WTC11 (cell line): ENCODE measurements around the gene GNAT3. TPM values are rescaled to one million over a fixed set of nuclear protein-coding genes. Genes with fewer than 3 reads are reported as not detected.

Experiments used
- ATAC-seq: fragments of 200-7000 bp; cut with Tn5 transposase; 2 replicates; pipeline ENCODE4 v1.10.0; 2021; ENCODE audit warnings: mild to moderate bottlenecking, moderate library complexity
- CTCF ChIA-PET: fragments of 300-600 bp; sonication (Branson Sonifier 250); formaldehyde crosslinking; loops from one replicate; lab custom pipeline; 2021; ENCODE audit warnings: antibody characterized with exemption; lab: Charles Lee
- POLR2A ChIA-PET: fragments of 350-600 bp; sonication (Branson Sonifier 250); formaldehyde crosslinking; loops from one replicate; lab custom pipeline; 2021; ENCODE audit warnings: antibody characterized with exemption; lab: Charles Lee
- DNase-seq: peaks from one replicate; pipeline ENCODE4 v3.0.0; 2021; ENCODE audit warnings: low spot score
- H3K27ac Mint-ChIP-seq: 2 replicates; pipeline ENCODE4 v1.8.0; 2021; ENCODE audit warnings: mixed read lengths
- H3K27me3 Mint-ChIP-seq: 2 replicates; pipeline ENCODE4 v1.8.0; 2021; ENCODE audit warnings: low read depth, mild to moderate bottlenecking, moderate library complexity, mixed read lengths
- H3K36me3 Mint-ChIP-seq: 2 replicates; pipeline ENCODE4 v1.8.0; 2021; ENCODE audit warnings: mixed read lengths
- H3K4me1 Mint-ChIP-seq: 2 replicates; pipeline ENCODE4 v1.8.0; 2022; ENCODE audit warnings: mixed read lengths
- H3K4me3 Mint-ChIP-seq: 2 replicates; pipeline ENCODE4 v1.8.0; 2021; ENCODE audit warnings: mild to moderate bottlenecking, moderate library complexity, mixed read lengths
- H3K9me3 Mint-ChIP-seq: 2 replicates; pipeline ENCODE4 v1.8.0; 2021; ENCODE audit warnings: mixed read lengths
- CBFB ChIP-seq: sonication (generic); formaldehyde crosslinking; IDR thresholded peaks from 2 replicates; pipeline ENCODE4 v1.8.1; 2022; ENCODE audit warnings: mild to moderate bottlenecking, low read depth, missing genetic modification reagents
- FOXP1 ChIP-seq: sonication (generic); formaldehyde crosslinking; IDR thresholded peaks from 2 replicates; pipeline ENCODE4 v1.8.0; 2022; ENCODE audit warnings: missing genetic modification reagents, mild to moderate bottlenecking, moderate library complexity, borderline replicate concordance
- GABPB1 ChIP-seq: sonication (generic); formaldehyde crosslinking; IDR thresholded peaks from 2 replicates; pipeline ENCODE4 v1.8.1; 2023; ENCODE audit warnings: mild to moderate bottlenecking, missing genetic modification reagents
- GRHL2 ChIP-seq: fragments of 250-450 bp; sonication (Bioruptor Pico); IDR thresholded peaks from 2 replicates; pipeline ENCODE4 v1.8.0; 2022; ENCODE audit warnings: mild to moderate bottlenecking, moderate library complexity; ENCODE audit not compliant: insufficient replicate concordance, severe bottlenecking
- HMGA2 ChIP-seq: fragments of 250-450 bp; sonication (Bioruptor Pico); IDR thresholded peaks from 2 replicates; pipeline ENCODE4 v1.4.0; 2021; ENCODE audit warnings: mild to moderate bottlenecking, moderate library complexity
- JUN ChIP-seq: sonication (generic); formaldehyde crosslinking; IDR thresholded peaks from 2 replicates; pipeline ENCODE4 v1.8.0; 2023; ENCODE audit warnings: mild to moderate bottlenecking, missing genetic modification reagents
- NR2C2 ChIP-seq: sonication (generic); formaldehyde crosslinking; IDR thresholded peaks from 2 replicates; pipeline ENCODE4 v1.8.0; 2022; ENCODE audit warnings: mild to moderate bottlenecking, missing genetic modification reagents
- OVOL2 ChIP-seq: fragments of 250-450 bp; sonication (Bioruptor Pico); IDR thresholded peaks from 2 replicates; pipeline ENCODE4 v1.9.0; 2021; ENCODE audit warnings: mild to moderate bottlenecking, borderline replicate concordance
- PRRX2 ChIP-seq: fragments of 250-450 bp; sonication (Bioruptor Pico); IDR thresholded peaks from 2 replicates; pipeline ENCODE4 v1.8.0; 2021; ENCODE audit warnings: mild to moderate bottlenecking
- TCF7 ChIP-seq: sonication (generic); formaldehyde crosslinking; IDR thresholded peaks from 2 replicates; pipeline ENCODE4 v1.8.0; 2022; ENCODE audit warnings: mild to moderate bottlenecking, low read depth, missing genetic modification reagents, moderate library complexity
- TEAD1 ChIP-seq: sonication (generic); formaldehyde crosslinking; IDR thresholded peaks from 2 replicates; pipeline ENCODE4 v1.8.0; 2022; ENCODE audit warnings: mild to moderate bottlenecking, missing genetic modification reagents
- TEAD4 ChIP-seq: sonication (generic); formaldehyde crosslinking; IDR thresholded peaks from 2 replicates; pipeline ENCODE4 v1.8.0; 2022; ENCODE audit warnings: mild to moderate bottlenecking, missing genetic modification reagents
- ZNF121 ChIP-seq: sonication (generic); formaldehyde crosslinking; IDR thresholded peaks from 2 replicates; pipeline ENCODE4 v1.8.0; 2023; ENCODE audit warnings: missing genetic modification reagents
- ZNF317 ChIP-seq: sonication (generic); formaldehyde crosslinking; IDR thresholded peaks from 2 replicates; pipeline ENCODE4 v1.8.1; 2023; ENCODE audit warnings: low read depth, mild to moderate bottlenecking, moderate library complexity, missing genetic modification reagents, borderline replicate concordance
- ZNF423 ChIP-seq: fragments of 250-450 bp; sonication (Bioruptor Pico); IDR thresholded peaks from 2 replicates; pipeline ENCODE4 v2.1.2; 2022; ENCODE audit warnings: mild to moderate bottlenecking, moderate library complexity
- total RNA-seq: library from RNA; stranded (reverse); gene quantifications from 3 replicates; pipeline ENCODE4 v1.2.3, GENCODE V29; 2021
- TF ChIP-seq, protein P1 (sequence below): sonication (generic); formaldehyde crosslinking; IDR thresholded peaks from 2 replicates; pipeline ENCODE4 v1.8.0; 2022; ENCODE audit warnings: mild to moderate bottlenecking, missing genetic modification reagents
- TF ChIP-seq, protein P2 (sequence below): sonication (generic); formaldehyde crosslinking; IDR thresholded peaks from 2 replicates; pipeline ENCODE4 v1.8.1; 2023; ENCODE audit warnings: mild to moderate bottlenecking, missing genetic modification reagents, moderate library complexity
- TF ChIP-seq, protein P3 (sequence below): fragments of 250-450 bp; sonication (Bioruptor Pico); IDR thresholded peaks from 2 replicates; pipeline ENCODE4 v1.9.0; 2021; ENCODE audit warnings: moderate library complexity, mild to moderate bottlenecking, inconsistent platforms, borderline replicate concordance
- TF ChIP-seq, protein P4 (sequence below): sonication (generic); formaldehyde crosslinking; conservative IDR thresholded peaks from 2 replicates; pipeline ENCODE4 v1.8.1; 2022; ENCODE audit warnings: mild to moderate bottlenecking, missing genetic modification reagents
- TF ChIP-seq, protein P5 (sequence below): fragments of 250-450 bp; sonication (Bioruptor Pico); IDR thresholded peaks from 2 replicates; pipeline ENCODE4 v1.9.0; 2021; ENCODE audit warnings: mild to moderate bottlenecking, borderline replicate concordance
- TF ChIP-seq, protein P6 (sequence below): sonication (generic); formaldehyde crosslinking; IDR thresholded peaks from 2 replicates; pipeline ENCODE4 v1.8.1; 2022; ENCODE audit warnings: mild to moderate bottlenecking, moderate library complexity, missing genetic modification reagents

Gene GNAT3
- total RNA-seq, 1 experiment from 2014 or later: not detected

DNA sequence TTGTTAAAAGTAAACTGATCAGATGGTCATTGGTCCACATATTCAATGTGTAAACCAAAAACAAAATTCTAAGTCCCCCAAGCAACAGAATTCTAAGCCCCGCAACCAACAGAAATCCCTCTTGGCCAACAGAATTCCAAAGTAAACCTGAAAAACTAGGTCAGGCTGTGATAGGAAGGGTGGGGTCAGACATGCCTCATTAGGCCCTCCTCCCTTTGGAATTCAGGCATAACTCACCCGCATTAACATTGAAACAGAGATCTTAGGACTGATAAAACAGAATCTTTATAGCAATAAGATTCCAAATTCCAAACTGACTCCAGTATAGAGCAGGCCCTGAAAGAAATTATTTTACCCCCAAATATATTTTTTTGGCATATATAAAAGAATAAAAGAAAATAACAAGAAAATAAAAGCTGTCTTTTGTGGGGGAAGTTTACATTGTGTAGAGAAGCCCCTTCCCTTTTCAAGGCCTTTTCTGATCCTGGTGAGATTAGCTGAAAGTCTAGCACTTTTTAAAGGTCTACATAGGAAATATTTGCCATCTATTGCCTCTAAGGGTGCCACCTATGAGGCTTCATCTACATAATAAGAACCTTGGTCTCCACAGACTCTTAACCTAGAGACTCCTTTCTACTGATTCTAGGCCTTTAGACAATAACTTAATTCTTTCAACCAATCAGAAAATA is 30.5 kb downstream of the GNAT3 start:
- Mint-ChIP-seq H3K27ac (peak overlapping the region; percentile 43; the same call in 1 of the 2 replicates), H3K4me1 (peaks cover 36% of the 10 kb centered on the region), H3K27me3 (no peaks in the 10 kb centered on the region), H3K36me3 (peaks cover 8% of the 10 kb centered on the region), H3K4me3 (no peak overlapping the region), H3K9me3 (peaks cover 21% of the 10 kb centered on the region)
- ChIA-PET POLR2A (no interaction called here), CTCF (no interaction called here)
- TF ChIP-seq, protein P1, sequence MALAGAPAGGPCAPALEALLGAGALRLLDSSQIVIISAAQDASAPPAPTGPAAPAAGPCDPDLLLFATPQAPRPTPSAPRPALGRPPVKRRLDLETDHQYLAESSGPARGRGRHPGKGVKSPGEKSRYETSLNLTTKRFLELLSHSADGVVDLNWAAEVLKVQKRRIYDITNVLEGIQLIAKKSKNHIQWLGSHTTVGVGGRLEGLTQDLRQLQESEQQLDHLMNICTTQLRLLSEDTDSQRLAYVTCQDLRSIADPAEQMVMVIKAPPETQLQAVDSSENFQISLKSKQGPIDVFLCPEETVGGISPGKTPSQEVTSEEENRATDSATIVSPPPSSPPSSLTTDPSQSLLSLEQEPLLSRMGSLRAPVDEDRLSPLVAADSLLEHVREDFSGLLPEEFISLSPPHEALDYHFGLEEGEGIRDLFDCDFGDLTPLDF (CRISPR knock-in tag): no peak
- TF ChIP-seq CBFB (CRISPR knock-in tag) (no peak), TCF7 (CRISPR knock-in tag) (no peak), OVOL2 (no peak), GABPB1 (CRISPR knock-in tag) (no peak), FOXP1 (CRISPR knock-in tag) (no peak), PRRX2 (CRISPR knock-in tag) (no peak), TEAD1 (no peak), GRHL2 (no peak), ZNF121 (CRISPR knock-in tag) (no peak), NR2C2 (CRISPR knock-in tag) (no peak), JUN (CRISPR knock-in tag) (no peak), HMGA2 (CRISPR knock-in tag) (no peak), ZNF317 (no peak)
- TF ChIP-seq, protein P2, sequence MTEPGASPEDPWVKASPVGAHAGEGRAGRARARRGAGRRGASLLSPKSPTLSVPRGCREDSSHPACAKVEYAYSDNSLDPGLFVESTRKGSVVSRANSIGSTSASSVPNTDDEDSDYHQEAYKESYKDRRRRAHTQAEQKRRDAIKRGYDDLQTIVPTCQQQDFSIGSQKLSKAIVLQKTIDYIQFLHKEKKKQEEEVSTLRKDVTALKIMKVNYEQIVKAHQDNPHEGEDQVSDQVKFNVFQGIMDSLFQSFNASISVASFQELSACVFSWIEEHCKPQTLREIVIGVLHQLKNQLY (CRISPR knock-in tag): no peak
- TF ChIP-seq, protein P3, sequence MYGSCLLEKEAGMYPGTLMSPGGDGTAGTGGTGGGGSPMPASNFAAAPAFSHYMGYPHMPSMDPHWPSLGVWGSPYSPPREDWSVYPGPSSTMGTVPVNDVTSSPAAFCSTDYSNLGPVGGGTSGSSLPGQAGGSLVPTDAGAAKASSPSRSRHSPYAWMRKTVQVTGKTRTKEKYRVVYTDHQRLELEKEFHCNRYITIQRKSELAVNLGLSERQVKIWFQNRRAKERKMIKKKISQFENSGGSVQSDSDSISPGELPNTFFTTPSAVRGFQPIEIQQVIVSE (CRISPR knock-in tag): no peak
- TF ChIP-seq, protein P4, sequence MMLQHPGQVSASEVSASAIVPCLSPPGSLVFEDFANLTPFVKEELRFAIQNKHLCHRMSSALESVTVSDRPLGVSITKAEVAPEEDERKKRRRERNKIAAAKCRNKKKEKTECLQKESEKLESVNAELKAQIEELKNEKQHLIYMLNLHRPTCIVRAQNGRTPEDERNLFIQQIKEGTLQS (CRISPR knock-in tag): no peak
- TF ChIP-seq, protein P5, sequence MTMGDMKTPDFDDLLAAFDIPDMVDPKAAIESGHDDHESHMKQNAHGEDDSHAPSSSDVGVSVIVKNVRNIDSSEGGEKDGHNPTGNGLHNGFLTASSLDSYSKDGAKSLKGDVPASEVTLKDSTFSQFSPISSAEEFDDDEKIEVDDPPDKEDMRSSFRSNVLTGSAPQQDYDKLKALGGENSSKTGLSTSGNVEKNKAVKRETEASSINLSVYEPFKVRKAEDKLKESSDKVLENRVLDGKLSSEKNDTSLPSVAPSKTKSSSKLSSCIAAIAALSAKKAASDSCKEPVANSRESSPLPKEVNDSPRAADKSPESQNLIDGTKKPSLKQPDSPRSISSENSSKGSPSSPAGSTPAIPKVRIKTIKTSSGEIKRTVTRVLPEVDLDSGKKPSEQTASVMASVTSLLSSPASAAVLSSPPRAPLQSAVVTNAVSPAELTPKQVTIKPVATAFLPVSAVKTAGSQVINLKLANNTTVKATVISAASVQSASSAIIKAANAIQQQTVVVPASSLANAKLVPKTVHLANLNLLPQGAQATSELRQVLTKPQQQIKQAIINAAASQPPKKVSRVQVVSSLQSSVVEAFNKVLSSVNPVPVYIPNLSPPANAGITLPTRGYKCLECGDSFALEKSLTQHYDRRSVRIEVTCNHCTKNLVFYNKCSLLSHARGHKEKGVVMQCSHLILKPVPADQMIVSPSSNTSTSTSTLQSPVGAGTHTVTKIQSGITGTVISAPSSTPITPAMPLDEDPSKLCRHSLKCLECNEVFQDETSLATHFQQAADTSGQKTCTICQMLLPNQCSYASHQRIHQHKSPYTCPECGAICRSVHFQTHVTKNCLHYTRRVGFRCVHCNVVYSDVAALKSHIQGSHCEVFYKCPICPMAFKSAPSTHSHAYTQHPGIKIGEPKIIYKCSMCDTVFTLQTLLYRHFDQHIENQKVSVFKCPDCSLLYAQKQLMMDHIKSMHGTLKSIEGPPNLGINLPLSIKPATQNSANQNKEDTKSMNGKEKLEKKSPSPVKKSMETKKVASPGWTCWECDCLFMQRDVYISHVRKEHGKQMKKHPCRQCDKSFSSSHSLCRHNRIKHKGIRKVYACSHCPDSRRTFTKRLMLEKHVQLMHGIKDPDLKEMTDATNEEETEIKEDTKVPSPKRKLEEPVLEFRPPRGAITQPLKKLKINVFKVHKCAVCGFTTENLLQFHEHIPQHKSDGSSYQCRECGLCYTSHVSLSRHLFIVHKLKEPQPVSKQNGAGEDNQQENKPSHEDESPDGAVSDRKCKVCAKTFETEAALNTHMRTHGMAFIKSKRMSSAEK (CRISPR knock-in tag): no peak
- DNase-seq (no peak), ATAC-seq (peak; percentile 87)

DNA sequence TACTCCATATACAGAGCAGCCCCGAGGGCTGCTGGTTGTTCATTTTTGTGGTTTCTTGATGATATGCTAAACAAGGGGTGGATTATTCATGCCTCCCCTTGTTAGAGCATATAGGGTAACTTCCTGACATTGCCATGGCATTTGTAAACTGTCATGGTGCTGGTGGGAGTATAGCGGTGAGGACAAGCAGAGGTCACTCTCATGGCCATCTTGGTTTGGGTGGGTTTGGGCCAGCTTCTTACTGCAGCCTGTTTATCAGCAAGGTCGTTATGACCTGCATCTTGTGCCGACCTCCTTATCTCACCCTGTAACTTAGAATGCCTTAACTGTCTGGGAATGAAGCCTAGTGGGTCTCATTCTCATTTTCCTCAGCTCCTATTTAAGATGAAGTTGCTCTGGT is 31.3 kb downstream of the GNAT3 start:
- ATAC-seq (no peak), DNase-seq (no peak)
- no peak overlapping the region for H3K4me3 Mint-ChIP-seq
- H3K9me3 Mint-ChIP-seq: peaks cover 21% of the 10 kb centered on the region
- H3K4me1 Mint-ChIP-seq: peaks cover 43% of the 10 kb centered on the region
- peak overlapping the region; percentile 29; the same call in 1 of the 2 replicates for H3K27ac Mint-ChIP-seq
- H3K27me3 Mint-ChIP-seq: no peaks in the 10 kb centered on the region
- POLR2A ChIA-PET: no interaction called here
- H3K36me3 Mint-ChIP-seq: peaks cover 8% of the 10 kb centered on the region
- CTCF ChIA-PET: no interaction called here
- TF ChIP-seq CBFB (CRISPR knock-in tag) (no peak), ZNF317 (no peak), JUN (CRISPR knock-in tag) (no peak), ZNF423 (no peak), TEAD4 (no peak)
- TF ChIP-seq, protein P1 (CRISPR knock-in tag): no peak
- TF ChIP-seq, protein P5 (CRISPR knock-in tag): no peak
- TF ChIP-seq, protein P6, sequence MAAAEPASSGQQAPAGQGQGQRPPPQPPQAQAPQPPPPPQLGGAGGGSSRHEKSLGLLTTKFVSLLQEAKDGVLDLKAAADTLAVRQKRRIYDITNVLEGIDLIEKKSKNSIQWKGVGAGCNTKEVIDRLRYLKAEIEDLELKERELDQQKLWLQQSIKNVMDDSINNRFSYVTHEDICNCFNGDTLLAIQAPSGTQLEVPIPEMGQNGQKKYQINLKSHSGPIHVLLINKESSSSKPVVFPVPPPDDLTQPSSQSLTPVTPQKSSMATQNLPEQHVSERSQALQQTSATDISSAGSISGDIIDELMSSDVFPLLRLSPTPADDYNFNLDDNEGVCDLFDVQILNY (CRISPR knock-in tag): no peak
